NT2/D1 (cell line): ENCODE measurements around the gene GPM6B.

Experiments used
- DNase-seq: peaks from one replicate; pipeline ENCODE4 v3.0.0-alpha.2; 2011; ENCODE audit warnings: low read depth, low spot score
- H3K27me3 ChIP-seq: 2 replicates; pipeline ENCODE4 v1.6.0; 2011; ENCODE audit warnings: mild to moderate bottlenecking; ENCODE audit not compliant: insufficient read length, insufficient read depth
- H3K36me3 ChIP-seq: 2 replicates; pipeline ENCODE4 v1.6.1; 2011; ENCODE audit warnings: mild to moderate bottlenecking, low read length, mixed read lengths; ENCODE audit not compliant: insufficient read depth, insufficient read length
- H3K4me1 ChIP-seq: 2 replicates; pipeline ENCODE4 v1.5.1; 2011; ENCODE audit not compliant: insufficient read depth, insufficient read length
- H3K4me3 ChIP-seq: 2 replicates; pipeline ENCODE4 v1.5.1; 2011; ENCODE audit warnings: low read depth; ENCODE audit not compliant: insufficient read length
- H3K9ac ChIP-seq: 2 replicates; pipeline ENCODE4 v1.6.0; 2011; ENCODE audit warnings: low read depth; ENCODE audit not compliant: insufficient read length
- H3K9me3 ChIP-seq: 2 replicates; pipeline ENCODE4 v1.5.1; 2011; ENCODE audit warnings: mild to moderate bottlenecking, low read length; ENCODE audit not compliant: insufficient read depth
- SUZ12 ChIP-seq: IDR thresholded peaks from 2 replicates; pipeline ENCODE4 v1.6.1; 2011; ENCODE audit not compliant: insufficient read length, insufficient read depth; ENCODE audit errors: extremely low read depth
- YY1 ChIP-seq: IDR thresholded peaks from 2 replicates; pipeline ENCODE4 v1.6.1; 2011; ENCODE audit not compliant: insufficient read length, insufficient read depth
- ZNF274 ChIP-seq: IDR thresholded peaks from 2 replicates; pipeline ENCODE4 v1.6.1; 2011; ENCODE audit warnings: mild to moderate bottlenecking, low read depth, low read length

GPM6B gene

GRCh38 chrX:13755254-13755653, 61.6 kb downstream of the GPM6B start:
- no peak for DNase-seq
- H3K9me3 ChIP-seq, result no peaks in the 10 kb centered on the region
- no peak overlapping the region for H3K9ac ChIP-seq
- H3K4me3 ChIP-seq, result no peak overlapping the region
- no peaks in the 10 kb centered on the region for H3K4me1 ChIP-seq
- TF ChIP-seq ZNF274 (no peak), SUZ12 (no peak)
- peaks cover 73% of the 10 kb centered on the region for H3K36me3 ChIP-seq
- H3K27me3 ChIP-seq, result no peaks in the 10 kb centered on the region

- TF ChIP-seq SUZ12 (no peak), ZNF274 (no peak), YY1 (no peak)
- no peaks in the 10 kb centered on the region for H3K4me1 ChIP-seq
- no peak overlapping the region for H3K9ac ChIP-seq
- peaks cover 72% of the 10 kb centered on the region for H3K36me3 ChIP-seq
- no peak for DNase-seq
- no peak overlapping the region for H3K4me3 ChIP-seq
- no peaks in the 10 kb centered on the region for H3K27me3 ChIP-seq
- H3K9me3 ChIP-seq, result no peaks in the 10 kb centered on the region
Observed at GRCh38 chrX:13754765-13755164, 62.1 kb downstream of the GPM6B start.

- TF ChIP-seq ZNF274, result no peak
- TF ChIP-seq SUZ12, result no peak
- no peak for TF ChIP-seq YY1
- no peak overlapping the region for H3K4me3 ChIP-seq
- DNase-seq, result no peak
- no peaks in the 10 kb centered on the region for H3K9me3 ChIP-seq
- no peaks in the 10 kb centered on the region for H3K27me3 ChIP-seq
- peaks cover 66% of the 10 kb centered on the region for H3K36me3 ChIP-seq
- no peak overlapping the region for H3K9ac ChIP-seq
- H3K4me1 ChIP-seq, result no peaks in the 10 kb centered on the region
Observed at GRCh38 chrX:13752646-13753045, 64.2 kb downstream of the GPM6B start.

GRCh38 chrX:13752141-13752540, 64.8 kb downstream of the GPM6B start:
- Histone ChIP-seq H3K4me3 (no peak overlapping the region), H3K9ac (no peak overlapping the region), H3K27me3 (no peaks in the 10 kb centered on the region), H3K4me1 (no peaks in the 10 kb centered on the region), H3K36me3 (peaks cover 66% of the 10 kb centered on the region), H3K9me3 (no peaks in the 10 kb centered on the region)
- TF ChIP-seq YY1, result no peak
- TF ChIP-seq SUZ12, result no peak
- TF ChIP-seq ZNF274, result no peak
- no peak for DNase-seq

- Histone ChIP-seq H3K9me3 (no peaks in the 10 kb centered on the region), H3K4me3 (no peak overlapping the region), H3K27me3 (no peaks in the 10 kb centered on the region), H3K9ac (no peak overlapping the region), H3K36me3 (peaks cover 71% of the 10 kb centered on the region), H3K4me1 (no peaks in the 10 kb centered on the region)
- TF ChIP-seq SUZ12 (no peak), YY1 (no peak), ZNF274 (no peak)
- DNase-seq, result no peak
Observed at GRCh38 chrX:13750812-13751211, 66.1 kb downstream of the GPM6B start.

- peaks cover 72% of the 10 kb centered on the region for H3K36me3 ChIP-seq
- no peaks in the 10 kb centered on the region for H3K4me1 ChIP-seq
- no peak overlapping the region for H3K4me3 ChIP-seq
- no peaks in the 10 kb centered on the region for H3K27me3 ChIP-seq
- H3K9ac ChIP-seq, result no peak overlapping the region
- DNase-seq, result no peak
- H3K9me3 ChIP-seq, result no peaks in the 10 kb centered on the region
- TF ChIP-seq YY1, result no peak
- no peak for TF ChIP-seq SUZ12
- no peak for TF ChIP-seq ZNF274
Observed at GRCh38 chrX:13750204-13750603, 66.7 kb downstream of the GPM6B start.

- no peaks in the 10 kb centered on the region for H3K9me3 ChIP-seq
- no peaks in the 10 kb centered on the region for H3K27me3 ChIP-seq
- no peaks in the 10 kb centered on the region for H3K4me1 ChIP-seq
- H3K4me3 ChIP-seq, result no peak overlapping the region
- no peak for DNase-seq
- no peak overlapping the region for H3K9ac ChIP-seq
- TF ChIP-seq YY1 (no peak), ZNF274 (no peak), SUZ12 (no peak)
- peaks cover 82% of the 10 kb centered on the region for H3K36me3 ChIP-seq
Observed at GRCh38 chrX:13748486-13748885, 68.4 kb downstream of the GPM6B start.

GRCh38 chrX:13747836-13748235, 69.1 kb downstream of the GPM6B start:
- no peak for DNase-seq
- H3K4me3 ChIP-seq, result no peak overlapping the region
- H3K9me3 ChIP-seq, result no peaks in the 10 kb centered on the region
- no peaks in the 10 kb centered on the region for H3K4me1 ChIP-seq
- H3K36me3 ChIP-seq, result peaks cover 78% of the 10 kb centered on the region
- H3K9ac ChIP-seq, result no peak overlapping the region
- TF ChIP-seq SUZ12 (no peak), YY1 (no peak), ZNF274 (no peak)
- H3K27me3 ChIP-seq, result no peaks in the 10 kb centered on the region
